HG02884 (cell line): ENCODE measurements around the gene SH3BP5.

Source experiments
- ATAC-seq: cut with Tn5 transposase; IDR thresholded peaks from one replicate; pipeline ENCODE4 v1.9.1; 2021; ENCODE audit warnings: mild to moderate bottlenecking, moderate library complexity; ENCODE audit not compliant: unreplicated experiment

SH3BP5 gene

DNA sequence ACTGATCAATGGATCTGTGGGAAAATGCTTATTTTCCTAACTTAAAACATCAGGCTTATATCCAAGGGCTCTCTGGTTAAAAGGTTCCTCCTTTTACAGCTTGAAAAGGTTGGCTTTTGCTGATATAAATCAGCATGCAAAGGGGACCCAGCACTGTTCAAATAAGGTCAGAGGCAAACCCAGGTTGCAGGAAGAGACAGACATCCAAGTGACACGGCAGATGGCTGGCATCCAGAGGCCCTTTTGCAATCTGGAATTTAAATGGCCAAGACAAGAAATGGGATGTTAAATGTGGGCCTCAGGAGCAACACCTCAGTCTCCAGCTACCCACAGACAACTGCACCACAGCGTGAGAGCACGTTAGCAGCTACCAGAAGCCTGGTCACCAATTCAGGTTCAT lies 6.3 kb downstream of the SH3BP5 start:
- ATAC-seq = no peak

DNA sequence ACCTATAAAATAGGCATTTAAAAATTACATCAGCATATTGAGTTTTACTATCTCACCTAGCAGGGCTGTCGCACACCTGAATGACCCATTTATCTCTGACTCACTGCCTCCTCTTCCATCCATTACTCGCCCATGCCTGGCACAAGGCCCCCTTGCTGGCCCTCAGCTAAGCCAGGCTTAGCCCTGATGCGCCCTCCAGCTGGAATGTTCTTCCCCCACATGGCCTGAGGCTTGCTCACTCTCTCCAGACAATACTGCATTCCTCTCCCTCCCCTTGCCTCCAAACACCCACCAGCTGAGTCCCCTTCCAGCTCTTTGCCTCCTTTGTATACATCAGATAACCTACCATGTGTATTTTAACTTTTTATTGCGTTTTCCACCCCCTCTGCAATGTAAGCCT lies 7.2 kb downstream of the SH3BP5 start:
- no peak for ATAC-seq

DNA sequence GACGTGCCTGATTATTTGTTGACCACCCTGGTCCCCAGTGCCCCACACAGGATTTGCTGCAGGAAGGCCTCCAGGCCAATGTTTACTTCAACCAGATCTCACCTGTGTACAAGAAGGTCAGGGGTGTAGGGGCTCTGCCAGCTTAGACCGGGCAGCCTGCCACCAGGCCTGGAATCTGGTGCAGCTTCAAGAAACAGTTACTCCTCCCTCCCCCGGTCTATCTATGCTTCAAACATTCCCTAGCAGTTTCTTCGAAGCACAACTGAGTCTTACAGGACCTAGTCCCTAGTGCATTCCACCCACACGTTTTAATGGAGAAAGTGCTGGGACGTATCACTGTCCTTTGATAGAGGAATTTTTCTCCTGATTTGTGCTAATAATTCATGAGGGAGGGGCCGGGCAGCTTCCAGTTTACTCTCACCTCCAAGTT lies 8.0 kb downstream of the SH3BP5 start:
- ATAC-seq = no peak

DNA sequence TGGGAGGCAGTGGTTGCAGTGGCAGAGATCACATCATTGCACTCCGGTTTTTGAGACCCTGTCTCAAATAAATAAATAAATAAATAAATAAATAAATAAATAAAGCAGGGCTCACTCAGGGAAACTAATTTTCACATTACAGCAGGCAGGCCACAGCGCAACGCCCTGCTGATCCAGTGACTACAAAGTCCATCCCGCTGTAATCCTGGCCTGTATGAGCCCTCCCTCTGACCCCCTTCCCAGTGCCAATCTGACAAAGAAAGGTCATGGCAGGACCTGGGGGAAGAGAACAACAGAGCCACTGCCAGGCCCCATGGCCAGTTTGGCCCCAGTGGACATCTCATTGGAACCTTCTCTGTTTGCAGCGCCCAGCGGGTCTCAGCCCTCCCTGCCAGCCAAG lies 9.3 kb downstream of the SH3BP5 start:
- no peak for ATAC-seq

DNA sequence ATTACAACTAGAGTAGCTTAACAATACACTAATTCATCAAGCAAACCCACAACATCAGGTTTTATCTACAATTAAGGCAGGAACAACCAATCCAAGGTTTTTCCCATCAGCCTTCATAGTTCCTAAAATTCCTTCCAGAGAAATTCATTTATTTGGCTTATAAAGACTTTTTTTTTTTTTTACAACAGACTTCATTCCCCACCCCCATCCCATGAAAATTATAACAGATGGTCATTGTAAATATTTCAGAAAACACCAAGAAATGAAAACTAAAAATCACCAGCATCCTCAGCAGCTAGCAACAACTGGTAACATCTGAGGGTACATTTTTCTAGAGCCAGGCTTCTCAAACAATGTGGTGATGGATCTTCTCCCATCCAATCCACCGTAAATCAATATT lies 11.0 kb downstream of the SH3BP5 start:
- ATAC-seq = no peak

DNA sequence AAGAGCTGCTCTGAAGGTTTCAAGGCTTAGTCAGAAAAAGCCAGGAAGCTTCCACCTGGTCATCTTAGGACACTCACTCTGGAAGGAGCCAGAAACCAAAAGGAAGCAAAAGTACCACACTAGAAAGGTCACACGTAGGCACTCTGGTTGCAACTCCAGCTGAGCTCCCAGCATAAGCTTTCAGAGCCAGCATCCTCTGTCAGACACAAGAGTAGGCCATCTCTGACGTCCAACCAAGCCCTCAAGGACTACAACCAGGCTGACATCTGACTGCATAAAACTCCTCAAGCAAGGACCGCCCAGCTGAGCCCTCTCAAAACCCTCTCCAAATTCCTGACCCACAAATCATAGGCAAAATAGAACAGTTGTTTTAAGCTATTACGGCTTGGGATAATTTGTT lies 12.8 kb downstream of the SH3BP5 start:
- no peak for ATAC-seq

DNA sequence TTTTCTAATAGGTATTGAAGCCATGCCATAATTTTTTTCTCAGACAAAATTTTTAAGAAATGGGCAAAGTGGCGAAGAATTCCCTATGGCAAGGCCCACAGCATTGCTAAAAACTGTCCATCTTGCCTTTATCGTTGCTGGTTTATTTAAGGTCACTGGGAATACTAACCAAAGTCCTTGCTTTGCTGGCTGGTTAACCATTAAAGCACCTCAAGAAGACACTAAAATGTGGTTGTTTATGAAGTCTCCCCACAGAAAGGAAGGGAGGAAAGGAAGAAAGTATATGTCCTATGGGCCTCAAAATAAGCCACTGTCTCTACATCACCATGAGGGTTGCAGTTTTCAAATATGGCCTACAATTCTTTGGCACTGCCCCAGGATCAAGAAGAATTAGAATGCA lies 13.2 kb downstream of the SH3BP5 start:
- ATAC-seq = no peak

DNA sequence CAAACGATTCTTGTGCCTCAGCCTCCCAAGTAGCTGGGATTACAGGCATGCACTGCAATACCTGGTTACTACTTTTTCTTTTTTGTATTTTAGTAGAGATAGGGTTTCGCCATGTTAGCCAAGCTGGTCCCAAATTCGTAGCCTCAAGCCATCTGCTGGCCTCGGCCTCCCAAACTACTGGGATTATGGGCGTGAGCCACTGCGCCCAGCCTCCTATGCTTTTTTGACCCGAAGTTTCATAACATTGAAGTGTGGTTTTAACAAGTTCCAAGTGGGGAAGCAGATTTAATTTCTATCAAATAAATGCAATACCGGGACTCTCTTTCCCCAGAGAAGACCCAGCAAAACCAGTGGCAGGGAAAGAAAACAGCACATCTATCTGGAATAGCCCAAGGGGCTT lies 13.7 kb downstream of the SH3BP5 start:
- no peak for ATAC-seq

DNA sequence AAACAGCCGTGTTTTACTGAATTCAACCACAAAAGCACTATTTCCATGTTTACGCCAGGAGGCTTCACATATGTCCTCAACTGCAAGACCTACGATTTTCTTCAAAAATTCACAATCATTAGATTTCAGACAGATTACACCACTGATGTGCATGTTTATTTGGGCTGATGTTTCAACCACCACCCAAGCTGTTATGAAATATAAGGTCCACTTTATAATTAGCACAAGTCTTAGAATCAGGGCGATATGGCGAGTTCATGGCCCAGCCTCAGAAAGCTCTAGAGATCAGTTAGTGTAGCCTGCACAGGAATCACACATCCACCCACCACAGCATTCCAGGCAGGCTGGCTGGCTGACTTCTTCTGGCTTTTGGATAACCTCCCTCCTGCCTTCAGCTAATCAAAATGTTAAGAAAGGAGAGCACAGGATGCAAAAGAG lies 15.4 kb downstream of the SH3BP5 start:
- ATAC-seq = no peak

DNA sequence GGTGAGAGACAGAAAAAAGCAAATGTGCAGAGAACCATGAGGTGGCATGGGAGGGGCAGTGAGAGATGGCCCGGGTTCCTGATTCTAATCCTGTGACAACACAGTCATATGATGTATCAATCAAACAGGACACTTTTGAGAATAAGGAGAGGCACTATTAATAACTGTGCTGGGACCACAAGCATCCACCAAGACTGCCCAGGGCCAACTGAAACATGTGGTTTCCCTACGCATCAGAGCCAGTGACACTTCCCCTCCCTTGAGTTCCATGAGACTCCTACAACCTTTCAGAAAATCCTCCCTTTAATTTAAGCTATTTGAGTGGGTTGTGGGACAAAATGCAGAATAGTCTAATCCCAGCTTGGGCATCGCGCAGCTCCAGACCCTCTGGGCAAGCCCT lies 17.4 kb downstream of the SH3BP5 start:
- ATAC-seq = no peak

DNA sequence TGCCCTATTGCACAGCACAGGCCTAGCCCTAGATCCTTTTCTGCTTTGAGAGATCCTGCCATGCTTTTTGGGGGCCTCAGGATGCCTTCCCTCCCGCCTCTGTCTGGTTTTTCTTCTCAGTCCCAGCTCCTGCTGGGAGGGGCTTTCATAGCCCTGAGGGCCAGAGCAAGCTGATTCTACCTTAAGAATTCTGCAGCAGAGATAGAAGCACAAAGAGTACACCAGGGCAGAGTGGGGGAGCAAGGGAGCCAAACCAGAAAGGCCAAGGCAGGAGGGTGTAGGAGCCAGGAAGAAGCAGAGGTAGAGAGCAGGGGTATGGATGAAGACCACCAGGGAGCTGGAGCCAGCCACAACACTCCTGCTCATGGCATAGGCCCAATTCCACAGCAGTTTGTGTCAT lies 18.1 kb downstream of the SH3BP5 start:
- no peak for ATAC-seq

DNA sequence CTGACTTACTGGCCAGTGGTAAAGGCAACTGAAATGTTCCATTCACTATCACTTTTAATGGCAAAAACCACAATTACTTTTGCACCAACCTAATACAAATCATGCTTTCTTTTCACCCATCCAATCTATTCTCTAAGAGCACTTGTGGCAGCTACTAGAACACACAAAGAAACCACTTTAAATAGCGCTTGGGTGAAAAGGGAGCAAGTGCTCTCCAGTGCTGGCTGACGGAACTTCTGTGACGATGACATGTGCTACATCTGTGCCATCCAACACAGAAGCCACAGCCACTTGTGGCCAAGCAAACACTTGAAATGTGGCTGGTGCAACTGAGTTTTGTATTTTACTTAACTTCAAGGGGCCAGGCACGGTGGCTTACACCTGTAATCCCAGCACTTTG lies 18.9 kb downstream of the SH3BP5 start:
- ATAC-seq = no peak

DNA sequence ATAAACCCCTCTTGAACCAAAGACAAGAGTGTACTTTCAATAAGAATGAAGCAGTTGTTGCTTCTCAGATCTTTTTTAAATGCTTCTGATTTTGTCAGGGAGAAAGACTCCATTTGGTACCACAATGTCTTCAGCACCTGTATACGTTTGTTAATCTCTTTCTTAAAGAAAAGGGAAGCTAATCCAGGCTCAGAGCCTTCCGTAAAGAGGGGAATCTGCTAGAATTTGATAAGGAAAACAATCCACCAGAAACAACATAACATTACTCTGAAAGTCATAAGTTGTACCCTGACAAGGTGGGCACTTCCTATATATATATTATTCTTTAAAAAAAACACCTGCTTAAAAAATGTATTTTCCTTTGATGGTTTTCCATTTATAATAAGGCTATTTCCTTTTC lies 19.8 kb downstream of the SH3BP5 start:
- no peak for ATAC-seq

DNA sequence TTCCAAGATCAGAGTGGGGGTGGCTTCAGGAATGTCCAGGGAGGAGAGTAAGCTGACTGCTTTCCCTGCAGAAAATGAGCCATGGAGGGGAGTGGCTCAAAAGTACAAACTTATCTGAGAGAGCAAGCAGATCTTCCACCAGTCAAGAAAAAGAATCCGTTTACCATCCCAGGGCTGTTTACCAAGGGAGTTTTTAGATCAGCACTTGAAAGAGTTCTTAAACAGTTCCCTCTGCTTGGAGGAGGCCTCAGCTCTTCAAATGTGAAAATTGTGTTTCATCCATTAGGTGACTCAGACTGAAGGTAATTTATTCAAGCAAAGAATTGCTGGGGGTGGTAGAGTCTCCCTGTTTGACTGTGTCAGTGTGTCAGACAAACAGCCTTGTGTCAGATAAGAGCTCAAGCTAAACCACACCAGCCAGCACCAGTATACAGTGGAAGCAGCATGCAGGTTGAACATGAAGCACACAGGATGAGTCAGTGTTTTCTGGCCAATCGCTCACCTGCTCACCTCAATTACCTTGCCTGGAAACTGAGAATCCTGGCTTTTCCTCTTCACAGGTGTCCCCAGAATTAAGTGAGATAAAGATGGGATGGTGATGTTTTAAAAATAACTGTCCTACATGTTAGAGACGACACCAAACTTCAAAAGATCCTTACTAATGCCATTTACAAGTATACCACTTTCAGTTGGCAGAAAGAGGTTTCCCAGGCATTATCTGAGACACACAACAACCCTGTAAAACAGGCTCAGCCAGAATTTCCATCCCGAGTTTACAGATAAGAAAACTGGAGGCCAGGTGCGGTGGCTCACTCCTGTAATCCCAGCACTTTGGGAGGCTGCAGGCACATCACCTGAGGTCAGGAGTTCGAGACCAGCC lies 21.7 kb downstream of the SH3BP5 start:
- peak; percentile 97 for ATAC-seq

DNA sequence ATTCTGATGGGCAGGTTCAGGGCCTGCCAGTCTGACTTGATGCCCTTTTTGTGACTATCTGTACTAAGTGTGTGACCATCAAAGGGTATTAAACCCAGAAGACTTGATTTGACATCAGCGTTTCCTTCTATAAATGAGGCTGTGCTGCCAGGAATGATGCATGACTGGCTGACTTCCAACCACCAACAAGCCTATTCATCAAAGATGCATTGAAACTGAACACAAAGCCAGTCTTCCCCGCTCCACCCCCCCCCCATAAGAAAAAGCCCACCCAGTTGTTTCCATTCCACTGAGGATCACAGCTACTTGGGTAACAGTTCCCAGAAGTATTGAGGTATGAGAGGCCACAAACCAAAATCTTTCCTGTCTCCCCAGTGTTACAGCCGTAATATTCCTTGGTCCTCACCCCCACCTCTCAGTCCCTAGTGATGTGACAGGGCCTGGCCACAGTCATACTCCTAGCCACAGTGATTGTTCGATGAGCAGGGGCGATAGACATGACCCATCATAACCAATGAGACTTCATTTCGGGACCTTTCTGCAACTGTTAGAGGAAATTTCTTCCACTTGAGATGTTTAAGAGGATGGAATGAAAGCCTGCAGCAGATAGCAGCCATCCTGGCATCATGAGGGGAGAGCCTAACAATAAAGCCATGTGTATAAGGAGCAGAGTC lies 22.6 kb downstream of the SH3BP5 start:
- no peak for ATAC-seq

DNA sequence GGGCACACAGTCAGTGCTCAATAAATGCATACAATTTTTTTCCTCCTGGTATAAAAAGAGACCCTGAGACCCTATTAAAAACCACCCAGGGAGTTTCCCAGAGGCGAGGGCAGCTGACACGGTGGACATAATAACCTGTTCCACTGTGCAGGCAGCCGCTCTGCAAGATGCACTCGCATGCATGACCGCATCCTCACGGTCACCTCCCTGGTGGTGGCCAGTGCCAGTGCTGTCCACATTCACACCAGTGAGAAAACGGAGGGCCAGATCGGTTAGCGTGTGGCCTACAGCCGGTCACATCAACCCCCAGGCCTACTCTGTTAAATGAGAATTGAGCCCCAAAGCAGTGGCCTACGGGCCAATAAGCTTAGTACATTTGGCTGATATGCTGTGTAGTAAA lies 24.8 kb downstream of the SH3BP5 start:
- no peak for ATAC-seq

DNA sequence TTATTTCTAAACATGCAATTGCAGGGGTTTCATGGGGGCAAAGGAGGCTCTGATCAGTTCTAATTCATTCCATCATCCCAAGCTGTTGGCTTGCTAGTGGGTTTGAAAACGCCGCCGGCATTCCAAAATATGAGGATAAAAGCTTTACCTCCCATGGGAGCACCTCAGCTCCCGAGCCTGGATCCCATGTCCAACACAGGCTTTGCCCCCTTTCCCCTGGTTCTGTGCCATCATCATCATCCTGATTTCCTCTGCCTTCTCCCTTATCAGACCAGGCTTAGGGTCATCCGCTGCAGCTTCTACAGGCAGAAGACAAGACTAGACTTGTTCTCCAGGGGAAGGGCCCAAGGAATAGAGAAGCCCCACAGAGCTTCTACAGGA lies 25.4 kb downstream of the SH3BP5 start:
- ATAC-seq = no peak

DNA sequence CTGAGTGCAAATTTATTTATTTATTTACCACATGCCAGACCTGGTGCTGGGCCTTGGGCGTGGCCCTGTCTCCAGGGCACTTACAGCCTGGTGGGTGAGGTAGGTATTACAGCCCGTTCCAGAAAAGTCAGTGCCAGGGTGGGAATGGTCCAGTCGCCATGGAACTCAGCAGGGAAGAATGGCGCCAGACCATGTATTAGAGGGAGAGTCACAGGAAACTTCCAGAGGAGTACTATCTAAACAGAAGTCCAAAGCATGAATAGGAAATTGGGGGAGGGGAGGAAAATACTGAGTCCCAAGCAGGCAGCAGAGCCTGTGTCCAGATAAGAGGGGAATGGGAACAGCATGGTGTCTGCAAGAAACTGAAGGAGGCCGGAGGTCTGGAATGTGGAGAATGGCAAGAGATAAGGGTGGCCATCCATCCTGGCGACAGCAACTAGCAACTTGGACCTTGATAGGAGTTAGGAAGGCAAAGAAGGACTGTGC lies 27.0 kb downstream of the SH3BP5 start:
- ATAC-seq = no peak

DNA sequence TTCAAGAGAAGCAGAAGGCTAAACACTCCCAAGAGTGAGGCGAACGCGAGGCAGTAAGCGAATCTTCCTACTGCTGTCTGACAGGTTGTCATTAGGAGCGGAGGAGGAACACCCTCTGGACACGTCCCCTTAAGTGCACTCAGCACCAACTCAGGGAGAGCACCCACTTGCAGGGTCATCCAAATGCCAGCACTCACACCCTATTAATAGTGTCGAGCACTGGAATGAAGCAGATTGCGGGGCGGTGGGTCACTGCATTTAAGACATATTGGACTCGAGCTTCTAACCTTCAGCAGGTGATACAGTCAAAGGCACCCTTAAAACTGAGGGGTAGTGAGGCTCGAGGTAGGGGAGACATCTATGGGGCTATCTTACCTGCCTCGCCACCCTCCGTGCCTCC lies 28.7 kb downstream of the SH3BP5 start:
- ATAC-seq = no peak

DNA sequence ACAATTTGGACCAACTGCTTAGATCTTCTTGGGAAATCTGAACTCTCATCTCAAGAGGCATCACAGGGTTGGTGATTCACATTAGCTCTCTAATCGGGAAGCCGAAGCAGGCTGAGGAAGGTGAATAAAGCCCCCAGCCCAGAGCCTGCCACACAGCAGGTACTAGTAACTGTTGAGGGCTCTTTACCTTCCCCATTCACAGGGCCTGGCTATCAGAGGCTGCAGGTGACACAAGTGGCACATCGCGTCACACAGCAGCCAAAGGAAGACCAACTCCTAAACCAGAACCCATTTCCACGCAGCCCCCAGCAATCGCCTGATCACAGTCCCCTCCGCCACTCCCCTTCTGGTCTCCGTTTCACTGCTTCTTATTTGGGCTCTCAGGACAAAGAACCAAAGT lies 29.2 kb downstream of the SH3BP5 start:
- ATAC-seq = no peak

DNA sequence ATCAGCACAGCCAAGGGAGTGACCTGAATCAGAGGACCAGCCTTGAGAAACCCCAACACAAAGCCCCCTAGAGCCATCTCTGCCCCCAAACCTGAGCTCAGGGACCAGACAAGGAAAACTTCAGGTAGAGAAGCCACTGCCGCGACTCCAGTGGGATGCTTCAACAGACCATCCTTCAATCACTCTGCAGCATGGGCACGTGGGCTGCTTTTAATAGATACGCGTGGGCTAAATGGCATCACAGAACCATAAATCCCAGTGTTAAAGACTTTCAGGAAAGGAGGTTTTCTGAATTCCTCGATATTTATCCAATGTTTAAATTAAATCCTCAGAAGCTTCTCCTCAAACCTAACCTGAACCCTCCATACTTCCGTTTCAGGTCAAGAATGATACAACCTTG lies 30.6 kb downstream of the SH3BP5 start:
- no peak for ATAC-seq

DNA sequence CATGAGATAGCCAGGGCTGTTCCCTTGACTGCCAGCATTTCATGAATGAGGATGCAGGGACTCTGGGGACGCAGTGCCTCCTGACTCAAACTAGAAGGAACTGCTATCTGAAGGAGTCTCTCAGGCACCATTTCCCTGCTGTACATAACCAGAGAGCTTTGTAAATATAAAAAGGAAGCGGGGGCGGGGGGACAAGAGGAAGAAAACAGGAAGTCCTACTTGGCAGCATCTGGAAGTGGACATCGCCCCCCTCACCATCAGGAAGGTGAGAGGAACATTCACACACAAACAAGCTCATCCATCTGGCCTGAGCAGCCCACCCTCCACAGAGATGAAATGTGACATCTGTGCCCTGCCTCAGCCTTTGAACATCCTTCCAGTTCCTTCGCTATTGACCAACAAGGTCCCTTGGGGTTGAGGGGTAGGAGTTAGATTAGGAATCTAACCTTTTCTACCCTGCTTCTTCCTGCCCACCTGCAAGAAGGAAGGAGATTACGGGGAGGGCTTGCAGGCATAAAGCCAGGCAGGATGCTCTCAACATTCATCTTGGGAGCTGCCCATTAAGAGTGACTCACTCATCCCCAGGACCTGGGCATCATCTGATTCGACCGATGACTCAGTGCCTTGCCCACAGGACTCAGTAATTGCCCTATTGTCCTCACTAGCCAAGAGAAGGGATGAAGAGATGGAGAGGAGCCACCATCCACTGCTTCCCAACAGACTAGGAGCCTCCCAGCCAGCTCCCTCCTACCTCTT lies 31.9 kb downstream of the SH3BP5 start:
- ATAC-seq = no peak
